IMR-90 (cell line): Measurements from ENCODE around the gene CHRNB1. TPM values are rescaled to one million over a fixed set of nuclear protein-coding genes. Genes with fewer than 3 reads are reported as not detected.

Source experiments
- ATAC-seq: fragments of 200-7000 bp; cut with Tn5 transposase; 2 replicates; pipeline ENCODE4 v1.9.1; 2020; ENCODE audit warnings: low read depth, mild to moderate bottlenecking, moderate library complexity
- BruUV-seq: library from RNA; stranded (reverse); fragments of 400-500 nt; replicated peaks from 2 replicates; lab custom pipeline; 2021; lab: Mats Ljungman, UMichigan
- CTCF ChIA-PET: fragments of 300-600 bp; formaldehyde crosslinking; extraction: SDS; loops from one replicate; lab custom pipeline; 2021; ENCODE audit warnings: antibody characterized with exemption; lab: Yijun Ruan, JAX
- POLR2A ChIA-PET: fragments of 300-600 bp; sonication (Branson Sonifier 250); formaldehyde crosslinking; loops from one replicate; lab custom pipeline; 2022; ENCODE audit warnings: antibody characterized with exemption; ENCODE audit not compliant: unreplicated experiment; lab: Charles Lee
- DNase-seq: peaks from one replicate; pipeline ENCODE4 v3.0.0; 2013
- H2AFZ ChIP-seq: replicated peaks from 2 replicates; pipeline ENCODE3; 2013; ENCODE audit warnings: low read length, mild to moderate bottlenecking; ENCODE audit not compliant: poor library complexity
- H2AK5ac ChIP-seq: 2 replicates; pipeline ENCODE4 v1.6.1; 2013; ENCODE audit warnings: low read depth, low read length, inconsistent platforms
- H2AK9ac ChIP-seq: replicated peaks from 2 replicates; pipeline ENCODE3; 2013; ENCODE audit warnings: mild to moderate bottlenecking, low read depth, low read length, moderate library complexity; ENCODE audit not compliant: poor library complexity
- H2BK120ac ChIP-seq: 2 replicates; pipeline ENCODE4 v1.6.1; 2013; ENCODE audit warnings: low read depth, low read length, inconsistent platforms
- H2BK15ac ChIP-seq: 3 replicates; pipeline ENCODE4 v1.6.1; 2013; ENCODE audit warnings: low read depth, low read length, inconsistent platforms
- H2BK20ac ChIP-seq: 2 replicates; pipeline ENCODE4 v1.6.1; 2013; ENCODE audit warnings: low read depth, mild to moderate bottlenecking, inconsistent platforms, low read length, moderate library complexity
- H2BK5ac ChIP-seq: 2 replicates; pipeline ENCODE4 v1.6.1; 2013; ENCODE audit warnings: mild to moderate bottlenecking, low read depth, low read length, inconsistent platforms; ENCODE audit not compliant: poor library complexity, severe bottlenecking
- H3K14ac ChIP-seq: replicated peaks from 2 replicates; pipeline ENCODE4 v1.6.1; 2013; ENCODE audit warnings: low read depth, low read length, inconsistent platforms
- H3K18ac ChIP-seq: 2 replicates; pipeline ENCODE4 v1.6.1; 2013; ENCODE audit warnings: low read depth, low read length, control low read depth
- H3K23ac ChIP-seq: 2 replicates; pipeline ENCODE4 v1.6.1; 2013; ENCODE audit warnings: low read depth, low read length, inconsistent platforms
- H3K27ac ChIP-seq: 2 replicates; pipeline ENCODE4 v1.5.1; 2013; ENCODE audit warnings: mild to moderate bottlenecking, control low read depth, low read length; ENCODE audit not compliant: insufficient read depth
- H3K27me3 ChIP-seq: 2 replicates; pipeline ENCODE4 v1.6.1; 2013; ENCODE audit warnings: low read length; ENCODE audit not compliant: control insufficient read depth, insufficient read depth
- H3K36me3 ChIP-seq: 2 replicates; pipeline ENCODE4 v1.6.1; 2013; ENCODE audit warnings: low read length, mixed read lengths; ENCODE audit not compliant: control insufficient read depth, insufficient read depth
- H3K4ac ChIP-seq: 2 replicates; pipeline ENCODE4 v1.6.1; 2013; ENCODE audit warnings: low read depth, low read length, inconsistent platforms
- H3K4me1 ChIP-seq: 2 replicates; pipeline ENCODE4 v1.6.1; 2013; ENCODE audit warnings: low read length, mixed read lengths; ENCODE audit not compliant: control insufficient read depth, insufficient read depth
- H3K4me2 ChIP-seq: 2 replicates; pipeline ENCODE4 v1.6.1; 2013; ENCODE audit warnings: low read depth, mild to moderate bottlenecking, control low read depth, low read length, moderate library complexity
- H3K4me3 ChIP-seq: 2 replicates; pipeline ENCODE4 v1.5.1; 2013; ENCODE audit warnings: low read depth, mild to moderate bottlenecking, control low read depth, low read length, moderate library complexity; ENCODE audit not compliant: insufficient read depth
- H3K56ac ChIP-seq: 2 replicates; pipeline ENCODE4 v1.6.1; 2013; ENCODE audit warnings: low read length, inconsistent platforms; ENCODE audit not compliant: insufficient read depth; ENCODE audit errors: extremely low read depth
- H3K79me1 ChIP-seq, 2 experiments: 2 replicates each; pipeline ENCODE4 v1.6.1; 2013; ENCODE audit warnings: low read length in 2 of 2, inconsistent platforms in 1 of 2, low read depth in 1 of 2
- H3K9ac ChIP-seq: 2 replicates; pipeline ENCODE4 v1.6.1; 2013; ENCODE audit warnings: low read depth, low read length, control low read depth
- H3K9me1 ChIP-seq: 2 replicates; pipeline ENCODE4 v1.6.1; 2013; ENCODE audit warnings: low read length, inconsistent platforms; ENCODE audit not compliant: insufficient read depth
- H3K9me3 ChIP-seq: 2 replicates; pipeline ENCODE4 v1.6.1; 2013; ENCODE audit warnings: low read length; ENCODE audit not compliant: control insufficient read depth, insufficient read depth
- H4K20me1 ChIP-seq: 2 replicates; pipeline ENCODE4 v1.6.1; 2013; ENCODE audit warnings: low read length, inconsistent platforms; ENCODE audit not compliant: insufficient read depth
- H4K5ac ChIP-seq: 2 replicates; pipeline ENCODE4 v1.6.1; 2013; ENCODE audit warnings: mild to moderate bottlenecking, low read depth, low read length, control low read depth
- H4K8ac ChIP-seq, 2 experiments: 2 replicates each; pipeline ENCODE4 v1.6.1; 2013; ENCODE audit warnings: low read depth in 2 of 2, low read length in 2 of 2, control low read depth in 1 of 2, inconsistent platforms in 1 of 2
- H4K91ac ChIP-seq: 2 replicates; pipeline ENCODE4 v1.6.1; 2013; ENCODE audit warnings: low read depth, low read length, inconsistent platforms; ENCODE audit not compliant: insufficient read depth
- BHLHE40 ChIP-seq: fragments of 150-350 bp; IDR thresholded peaks from 2 replicates; pipeline ENCODE4 v1.6.1; 2016; ENCODE audit warnings: mild to moderate bottlenecking, low read depth, low read length
- CEBPB ChIP-seq: IDR thresholded peaks from 2 replicates; pipeline ENCODE4 v1.6.1; 2012; ENCODE audit warnings: low read depth, low read length, improper control_type of control experiment
- CHD1 ChIP-seq: IDR thresholded peaks from 2 replicates; pipeline ENCODE4 v1.6.1; 2012; ENCODE audit warnings: low read depth, low read length, improper control_type of control experiment
- FOS ChIP-seq: fragments of 150-350 bp; IDR thresholded peaks from 2 replicates; pipeline ENCODE4 v1.6.1; 2016; ENCODE audit warnings: low read depth, low read length
- MAFK ChIP-seq: IDR thresholded peaks from 2 replicates; pipeline ENCODE4 v1.6.1; 2012; ENCODE audit warnings: low read depth, low read length, improper control_type of control experiment
- MAZ ChIP-seq: IDR thresholded peaks from 2 replicates; pipeline ENCODE4 v1.6.1; 2012; ENCODE audit warnings: low read depth, mild to moderate bottlenecking, low read length, improper control_type of control experiment, moderate library complexity, borderline replicate concordance
- MXI1 ChIP-seq: IDR thresholded peaks from 2 replicates; pipeline ENCODE4 v1.6.1; 2012; ENCODE audit warnings: low read depth, mild to moderate bottlenecking, low read length, moderate library complexity, borderline replicate concordance
- NFE2L2 ChIP-seq: fragments of 150-350 bp; IDR thresholded peaks from 2 replicates; pipeline ENCODE4 v1.6.1; 2016; ENCODE audit warnings: low read depth, mild to moderate bottlenecking, low read length
- POLR2A ChIP-seq: IDR thresholded peaks from 2 replicates; pipeline ENCODE4 v1.6.1; 2012; ENCODE audit warnings: mild to moderate bottlenecking, low read depth, low read length
- RAD21 ChIP-seq: IDR thresholded peaks from 2 replicates; pipeline ENCODE4 v1.6.1; 2012; ENCODE audit warnings: low read length, improper control_type of control experiment
- RCOR1 ChIP-seq: IDR thresholded peaks from 2 replicates; pipeline ENCODE4 v1.6.1; 2012; ENCODE audit warnings: mild to moderate bottlenecking, low read length, improper control_type of control experiment; ENCODE audit not compliant: insufficient replicate concordance
- RFX5 ChIP-seq: IDR thresholded peaks from 2 replicates; pipeline ENCODE4 v1.8.0; 2012; ENCODE audit warnings: low read depth, mild to moderate bottlenecking, low read length, moderate library complexity
- SMC3 ChIP-seq: fragments of 150-350 bp; IDR thresholded peaks from 2 replicates; pipeline ENCODE4 v1.6.1; 2016; ENCODE audit warnings: low read depth, mild to moderate bottlenecking, antibody characterized with exemption, low read length, moderate library complexity
- WGBS, 2 experiments: methylation state at CpG; one replicate each; pipeline versions ENCODE4 v1.1.5 to v1.1.7; 2013; ENCODE audit warnings: missing lambda C conversion rate in 2 of 2; ENCODE audit not compliant: insufficient read length in 1 of 2; ENCODE audit errors: extremely low coverage in 2 of 2; 5-methylcytosine and 5-hydroxymethylcytosine counted together
- dilution Hi-C: fragments of 300-500 bp; cut with HindIII; formaldehyde crosslinking; loops from one replicate; pipeline ENCODE4 v1.14.3; 2018; ENCODE audit warnings: low sequenced_read_pairs; ENCODE audit not compliant: unreplicated experiment
- in situ Hi-C: fragments of 300-500 bp; cut with MboI; formaldehyde crosslinking; loops from 3 replicates; pipeline ENCODE4 v1.14.3; 2019; ENCODE audit warnings: low sequenced_read_pairs, inconsistent platforms, mixed read lengths
- intact Hi-C: fragments of 100-400 bp; cut with micrococcal nuclease; formaldehyde crosslinking; loops from 2 replicates; pipeline ENCODE4 v1.10.0; 2022
- polyA plus RNA-seq, 3 experiments: library from polyadenylated mRNA; depleted of rRNA; stranded (reverse); fragments of >200 nt; gene quantifications; 2 replicates each; pipeline ENCODE4 v1.2.3, GENCODE V29; 2012; ENCODE audit warnings: low replicate concordance in 1 of 3
- total RNA-seq: library from RNA; depleted of rRNA; stranded (reverse); fragments of >200 nt; gene quantifications from 2 replicates; pipeline ENCODE4 v1.2.3, GENCODE V29; 2012
- TF ChIP-seq, protein P1 (sequence below): fragments of 150-350 bp; IDR thresholded peaks from 2 replicates; pipeline ENCODE4 v1.6.1; 2016; ENCODE audit warnings: low read depth, mild to moderate bottlenecking, low read length, moderate library complexity, borderline replicate concordance
- TF ChIP-seq, protein P2 (sequence below): conservative IDR thresholded peaks from 2 replicates; pipeline ENCODE4 v1.5.1; 2012; ENCODE audit warnings: mild to moderate bottlenecking, low read depth, low read length, improper control_type of control experiment
- TF ChIP-seq, protein P3 (sequence below): fragments of 150-350 bp; IDR thresholded peaks from 2 replicates; pipeline ENCODE4 v1.6.1; 2017; ENCODE audit warnings: mild to moderate bottlenecking, antibody characterized with exemption, low read length, low read depth

The CHRNB1 gene
- total and polyA plus RNA-seq, 2 of the 4 experiments (the other 2 are of a cell fraction): 4.3 to 6.0 TPM

DNA sequence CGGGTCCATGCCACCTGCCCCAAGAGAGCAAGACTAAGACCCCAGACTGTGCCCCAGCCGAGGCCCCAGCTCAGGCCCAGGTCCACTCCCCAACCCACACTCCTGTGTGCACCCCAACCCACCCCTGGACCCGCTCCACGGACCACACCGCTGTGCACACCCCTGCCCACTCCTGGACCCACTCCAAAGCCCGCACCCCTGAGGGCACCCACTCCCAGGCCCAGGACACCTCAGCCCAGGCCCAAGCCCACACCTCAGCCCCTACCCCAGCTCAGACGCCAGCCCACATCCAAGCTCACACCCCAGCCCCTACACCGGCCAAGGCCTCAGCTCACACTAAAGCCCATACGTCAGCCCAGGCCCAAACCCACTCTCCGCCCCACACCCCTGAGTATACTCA is 15.1 kb upstream of the CHRNB1 start:
- Histone ChIP-seq H3K27ac (no peak overlapping the region), H2BK5ac (no peak overlapping the region), H3K27me3 (peaks cover 2% of the 10 kb centered on the region; the same call in 1 of the 2 replicates), H2AFZ (no peak overlapping the region), H4K20me1 (no peaks in the 10 kb centered on the region), H3K4me1 (no peaks in the 10 kb centered on the region), H2BK120ac (no peak overlapping the region), H3K14ac (no peak overlapping the region), H2BK15ac (no peak overlapping the region), H4K8ac (no peak overlapping the region), H3K4ac (no peak overlapping the region), H3K23ac (no peak overlapping the region), H2AK9ac (no peak overlapping the region), H4K5ac (no peak overlapping the region), H3K9me1 (no peaks in the 10 kb centered on the region), H3K9ac (no peak overlapping the region), H3K4me2 (no peak overlapping the region), H3K18ac (no peak overlapping the region), H3K56ac (no peak overlapping the region), H3K79me1 (no peaks in the 10 kb centered on the region), H2AK5ac (no peak overlapping the region), H3K9me3 (no peaks in the 10 kb centered on the region), H3K36me3 (no peaks in the 10 kb centered on the region), H3K4me3 (no peak overlapping the region), H2BK20ac (no peak overlapping the region), H4K91ac (no peak overlapping the region)
- intact Hi-C loops: no loop called here
- ChIA-PET CTCF (no interaction called here), POLR2A (no interaction called here)
- no peak for DNase-seq
- in situ Hi-C loops: no loop called here
- no peak for ATAC-seq
- TF ChIP-seq CEBPB (no peak), RFX5 (no peak), POLR2A (no peak), MAZ (no peak), RCOR1 (no peak), MXI1 (no peak), CHD1 (no peak), FOS (no peak), RAD21 (no peak), NFE2L2 (no peak), SMC3 (no peak), BHLHE40 (no peak), MAFK (no peak)
- TF ChIP-seq, protein P1, sequence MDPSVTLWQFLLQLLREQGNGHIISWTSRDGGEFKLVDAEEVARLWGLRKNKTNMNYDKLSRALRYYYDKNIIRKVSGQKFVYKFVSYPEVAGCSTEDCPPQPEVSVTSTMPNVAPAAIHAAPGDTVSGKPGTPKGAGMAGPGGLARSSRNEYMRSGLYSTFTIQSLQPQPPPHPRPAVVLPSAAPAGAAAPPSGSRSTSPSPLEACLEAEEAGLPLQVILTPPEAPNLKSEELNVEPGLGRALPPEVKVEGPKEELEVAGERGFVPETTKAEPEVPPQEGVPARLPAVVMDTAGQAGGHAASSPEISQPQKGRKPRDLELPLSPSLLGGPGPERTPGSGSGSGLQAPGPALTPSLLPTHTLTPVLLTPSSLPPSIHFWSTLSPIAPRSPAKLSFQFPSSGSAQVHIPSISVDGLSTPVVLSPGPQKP: no peak
- TF ChIP-seq, protein P2, sequence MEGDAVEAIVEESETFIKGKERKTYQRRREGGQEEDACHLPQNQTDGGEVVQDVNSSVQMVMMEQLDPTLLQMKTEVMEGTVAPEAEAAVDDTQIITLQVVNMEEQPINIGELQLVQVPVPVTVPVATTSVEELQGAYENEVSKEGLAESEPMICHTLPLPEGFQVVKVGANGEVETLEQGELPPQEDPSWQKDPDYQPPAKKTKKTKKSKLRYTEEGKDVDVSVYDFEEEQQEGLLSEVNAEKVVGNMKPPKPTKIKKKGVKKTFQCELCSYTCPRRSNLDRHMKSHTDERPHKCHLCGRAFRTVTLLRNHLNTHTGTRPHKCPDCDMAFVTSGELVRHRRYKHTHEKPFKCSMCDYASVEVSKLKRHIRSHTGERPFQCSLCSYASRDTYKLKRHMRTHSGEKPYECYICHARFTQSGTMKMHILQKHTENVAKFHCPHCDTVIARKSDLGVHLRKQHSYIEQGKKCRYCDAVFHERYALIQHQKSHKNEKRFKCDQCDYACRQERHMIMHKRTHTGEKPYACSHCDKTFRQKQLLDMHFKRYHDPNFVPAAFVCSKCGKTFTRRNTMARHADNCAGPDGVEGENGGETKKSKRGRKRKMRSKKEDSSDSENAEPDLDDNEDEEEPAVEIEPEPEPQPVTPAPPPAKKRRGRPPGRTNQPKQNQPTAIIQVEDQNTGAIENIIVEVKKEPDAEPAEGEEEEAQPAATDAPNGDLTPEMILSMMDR: no peak
- TF ChIP-seq, protein P3, sequence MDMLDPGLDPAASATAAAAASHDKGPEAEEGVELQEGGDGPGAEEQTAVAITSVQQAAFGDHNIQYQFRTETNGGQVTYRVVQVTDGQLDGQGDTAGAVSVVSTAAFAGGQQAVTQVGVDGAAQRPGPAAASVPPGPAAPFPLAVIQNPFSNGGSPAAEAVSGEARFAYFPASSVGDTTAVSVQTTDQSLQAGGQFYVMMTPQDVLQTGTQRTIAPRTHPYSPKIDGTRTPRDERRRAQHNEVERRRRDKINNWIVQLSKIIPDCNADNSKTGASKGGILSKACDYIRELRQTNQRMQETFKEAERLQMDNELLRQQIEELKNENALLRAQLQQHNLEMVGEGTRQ: no peak
- 89% methylated on average over 3 of the region's 10 CpGs; no CpG with 5 or more reads in 1 of the 2 experiments for WGBS, 2 experiments
- dilution Hi-C loops: no loop called here
- no TSS peak for BruUV-seq
